Measurements from ENCODE around the gene UMAD1. TPM values are rescaled to one million over a fixed set of nuclear protein-coding genes. Genes with fewer than 3 reads are reported as not detected.

UMAD1 gene
- total and polyA plus RNA-seq, 2 donors from 2014 or later = 18.0 to 20.3 TPM

DNA sequence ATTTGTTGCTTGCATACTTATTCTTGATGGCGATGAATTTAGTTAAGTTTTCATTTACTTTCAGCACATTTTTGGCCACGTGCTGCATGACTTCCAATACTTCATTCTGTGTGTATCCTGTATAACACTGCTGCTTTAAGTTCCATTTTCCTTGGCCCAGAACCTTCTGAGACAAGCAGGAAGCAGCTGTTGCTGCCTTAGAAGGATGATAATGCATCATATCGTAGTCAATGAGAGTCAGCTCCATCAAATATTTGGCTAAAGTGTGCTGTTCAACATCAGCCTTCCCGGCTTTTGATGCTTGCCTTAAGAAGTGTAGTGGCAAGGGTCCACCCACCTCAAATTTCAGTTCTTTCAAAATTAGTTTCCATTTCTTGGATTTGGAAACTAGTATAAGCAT lies 268.8 kb downstream of the UMAD1 start:
- Histone ChIP-seq H3K27me3 (ENCODE audit: control insufficient read depth, insufficient read depth, low read length) (no peaks in the 10 kb centered on the region), H3K9ac (ENCODE audit: low read length in 3 of 3) (no peak overlapping the region), H3K9me3 (ENCODE audit: control insufficient read depth in 2 of 3, insufficient read depth in 1 of 3, low read length in 3 of 3) (no peaks in the 10 kb centered on the region), H3K36me3 (ENCODE audit: control insufficient read depth in 2 of 3, insufficient read depth in 3 of 3, low read length in 3 of 3) (no peaks in the 10 kb centered on the region), H3K4me3 (ENCODE audit: low read length in 3 of 3) (no peak overlapping the region), H3K4me1 (ENCODE audit: control insufficient read depth in 2 of 3, insufficient read depth in 2 of 3, low read depth in 1 of 3, low read length in 3 of 3) (no peaks in the 10 kb centered on the region), H3K27ac (ENCODE audit: low read depth in 2 of 2, low read length in 2 of 2) (no peak overlapping the region)
- DNase-seq (peak in 1 of 5 donors; percentile 25), FAIRE-seq (no peak)
- intact Hi-C loops (cut with DNase I) = no loop called here
- TF ChIP-seq, protein P1, sequence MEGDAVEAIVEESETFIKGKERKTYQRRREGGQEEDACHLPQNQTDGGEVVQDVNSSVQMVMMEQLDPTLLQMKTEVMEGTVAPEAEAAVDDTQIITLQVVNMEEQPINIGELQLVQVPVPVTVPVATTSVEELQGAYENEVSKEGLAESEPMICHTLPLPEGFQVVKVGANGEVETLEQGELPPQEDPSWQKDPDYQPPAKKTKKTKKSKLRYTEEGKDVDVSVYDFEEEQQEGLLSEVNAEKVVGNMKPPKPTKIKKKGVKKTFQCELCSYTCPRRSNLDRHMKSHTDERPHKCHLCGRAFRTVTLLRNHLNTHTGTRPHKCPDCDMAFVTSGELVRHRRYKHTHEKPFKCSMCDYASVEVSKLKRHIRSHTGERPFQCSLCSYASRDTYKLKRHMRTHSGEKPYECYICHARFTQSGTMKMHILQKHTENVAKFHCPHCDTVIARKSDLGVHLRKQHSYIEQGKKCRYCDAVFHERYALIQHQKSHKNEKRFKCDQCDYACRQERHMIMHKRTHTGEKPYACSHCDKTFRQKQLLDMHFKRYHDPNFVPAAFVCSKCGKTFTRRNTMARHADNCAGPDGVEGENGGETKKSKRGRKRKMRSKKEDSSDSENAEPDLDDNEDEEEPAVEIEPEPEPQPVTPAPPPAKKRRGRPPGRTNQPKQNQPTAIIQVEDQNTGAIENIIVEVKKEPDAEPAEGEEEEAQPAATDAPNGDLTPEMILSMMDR (IDR thresholded peaks at IDR 0.05; ENCODE audit: borderline replicate concordance, extremely low read depth, insufficient read depth) = no peak

DNA sequence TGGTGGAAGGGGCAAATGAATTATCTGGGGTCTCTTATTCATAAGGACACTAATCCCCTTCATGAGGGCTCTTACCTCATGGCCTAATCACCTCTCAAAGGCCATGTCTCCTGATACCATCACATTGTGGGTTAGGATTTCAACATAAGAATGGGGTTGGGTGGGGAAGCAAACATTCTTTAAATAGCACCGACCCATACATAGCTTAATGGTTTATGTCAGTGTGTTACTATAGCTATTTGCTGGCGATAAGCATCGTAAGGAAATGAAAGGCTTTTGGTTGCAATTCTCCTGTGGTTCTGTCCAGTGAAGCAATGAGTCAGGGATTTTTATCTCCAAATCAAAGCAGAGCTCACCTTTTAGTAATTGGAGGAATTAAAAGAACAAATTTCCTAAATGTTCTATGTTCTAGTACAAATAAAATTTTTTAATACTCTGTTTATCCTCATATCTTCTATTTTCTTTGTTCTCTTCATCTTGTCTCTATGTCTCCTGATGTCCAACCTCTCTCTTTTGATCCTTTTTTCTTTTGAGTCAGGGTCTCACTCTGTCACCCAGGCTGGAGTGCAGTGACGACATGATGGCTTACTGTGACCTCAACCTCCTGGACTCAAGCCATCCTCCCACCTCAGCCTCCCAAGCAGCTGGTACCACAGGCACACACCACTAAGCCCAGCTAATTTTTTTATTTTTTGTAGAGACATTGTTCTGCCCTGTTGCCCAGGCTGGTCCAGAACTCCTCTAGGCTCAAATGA lies 271.0 kb downstream of the UMAD1 start:
- Histone ChIP-seq H3K27ac (ENCODE audit: low read depth in 2 of 2, low read length in 2 of 2) (no peak overlapping the region), H3K4me3 (ENCODE audit: low read length in 3 of 3) (no peak overlapping the region), H3K27me3 (ENCODE audit: control insufficient read depth, insufficient read depth, low read length) (no peaks in the 10 kb centered on the region), H3K4me1 (ENCODE audit: control insufficient read depth in 2 of 3, insufficient read depth in 2 of 3, low read depth in 1 of 3, low read length in 3 of 3) (no peaks in the 10 kb centered on the region), H3K9me3 (ENCODE audit: control insufficient read depth in 2 of 3, insufficient read depth in 1 of 3, low read length in 3 of 3) (no peaks in the 10 kb centered on the region), H3K36me3 (ENCODE audit: control insufficient read depth in 2 of 3, insufficient read depth in 3 of 3, low read length in 3 of 3) (no peaks in the 10 kb centered on the region), H3K9ac (ENCODE audit: low read length in 3 of 3) (no peak overlapping the region)
- intact Hi-C loops (cut with DNase I) = no loop called here
- TF ChIP-seq, protein P1 (IDR thresholded peaks at IDR 0.05; ENCODE audit: borderline replicate concordance, extremely low read depth, insufficient read depth) = no peak
- no peak for DNase-seq
- no peak for FAIRE-seq

- Histone ChIP-seq H3K36me3 (ENCODE audit: control insufficient read depth in 2 of 3, insufficient read depth in 3 of 3, low read length in 3 of 3) (no peaks in the 10 kb centered on the region), H3K4me1 (ENCODE audit: control insufficient read depth in 2 of 3, insufficient read depth in 2 of 3, low read depth in 1 of 3, low read length in 3 of 3) (no peaks in the 10 kb centered on the region), H3K9ac (ENCODE audit: low read length in 3 of 3) (no peak overlapping the region), H3K4me3 (ENCODE audit: low read length in 3 of 3) (no peak overlapping the region), H3K9me3 (ENCODE audit: control insufficient read depth in 2 of 3, insufficient read depth in 1 of 3, low read length in 3 of 3) (no peaks in the 10 kb centered on the region), H3K27me3 (ENCODE audit: control insufficient read depth, insufficient read depth, low read length) (no peaks in the 10 kb centered on the region), H3K27ac (ENCODE audit: low read depth in 2 of 2, low read length in 2 of 2) (no peak overlapping the region)
- TF ChIP-seq, protein P1 (IDR thresholded peaks at IDR 0.05; ENCODE audit: borderline replicate concordance, extremely low read depth, insufficient read depth) = no peak
- intact Hi-C loops (cut with DNase I) = no loop called here
- DNase-seq (no peak), FAIRE-seq (no peak)
Observed at GRCh38 chr7:7912937-7913336, 272.4 kb downstream of the UMAD1 start.
